ENCODE results near the gene PCDHA8. TPM values are rescaled to one million over a fixed set of nuclear protein-coding genes. Genes with fewer than 3 reads are reported as not detected.
A peak's percentile ranks its signal among the peaks of the same experiment; 100 is the strongest.
"Not testable (repeated sequence)": the region's sequence is repeated elsewhere in the genome, so short reads cannot be mapped to it uniquely, and the experiment has no call there.

The PCDHA8 gene, protein sequence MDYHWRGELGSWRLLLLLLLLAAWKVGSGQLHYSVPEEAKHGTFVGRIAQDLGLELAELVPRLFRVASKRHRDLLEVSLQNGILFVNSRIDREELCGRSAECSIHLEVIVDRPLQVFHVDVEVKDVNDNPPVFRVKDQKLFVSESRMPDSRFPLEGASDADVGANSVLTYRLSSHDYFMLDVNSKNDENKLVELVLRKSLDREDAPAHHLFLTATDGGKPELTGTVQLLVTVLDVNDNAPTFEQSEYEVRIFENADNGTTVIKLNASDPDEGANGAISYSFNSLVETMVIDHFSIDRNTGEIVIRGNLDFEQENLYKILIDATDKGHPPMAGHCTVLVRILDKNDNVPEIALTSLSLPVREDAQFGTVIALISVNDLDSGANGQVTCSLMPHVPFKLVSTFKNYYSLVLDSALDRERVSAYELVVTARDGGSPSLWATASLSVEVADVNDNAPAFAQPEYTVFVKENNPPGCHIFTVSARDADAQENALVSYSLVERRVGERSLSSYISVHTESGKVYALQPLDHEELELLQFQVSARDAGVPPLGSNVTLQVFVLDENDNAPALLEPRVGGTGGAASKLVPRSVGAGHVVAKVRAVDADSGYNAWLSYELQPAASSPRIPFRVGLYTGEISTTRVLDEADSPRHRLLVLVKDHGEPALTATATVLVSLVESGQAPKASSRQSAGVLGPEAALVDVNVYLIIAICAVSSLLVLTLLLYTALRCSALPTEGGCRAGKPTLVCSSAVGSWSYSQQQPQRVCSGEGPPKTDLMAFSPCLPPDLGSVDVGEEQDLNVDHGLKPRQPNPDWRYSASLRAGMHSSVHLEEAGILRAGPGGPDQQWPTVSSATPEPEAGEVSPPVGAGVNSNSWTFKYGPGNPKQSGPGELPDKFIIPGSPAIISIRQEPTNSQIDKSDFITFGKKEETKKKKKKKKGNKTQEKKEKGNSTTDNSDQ
- 0.38 TPM for total RNA-seq
- long read RNA-seq: 0 reads

DNA sequence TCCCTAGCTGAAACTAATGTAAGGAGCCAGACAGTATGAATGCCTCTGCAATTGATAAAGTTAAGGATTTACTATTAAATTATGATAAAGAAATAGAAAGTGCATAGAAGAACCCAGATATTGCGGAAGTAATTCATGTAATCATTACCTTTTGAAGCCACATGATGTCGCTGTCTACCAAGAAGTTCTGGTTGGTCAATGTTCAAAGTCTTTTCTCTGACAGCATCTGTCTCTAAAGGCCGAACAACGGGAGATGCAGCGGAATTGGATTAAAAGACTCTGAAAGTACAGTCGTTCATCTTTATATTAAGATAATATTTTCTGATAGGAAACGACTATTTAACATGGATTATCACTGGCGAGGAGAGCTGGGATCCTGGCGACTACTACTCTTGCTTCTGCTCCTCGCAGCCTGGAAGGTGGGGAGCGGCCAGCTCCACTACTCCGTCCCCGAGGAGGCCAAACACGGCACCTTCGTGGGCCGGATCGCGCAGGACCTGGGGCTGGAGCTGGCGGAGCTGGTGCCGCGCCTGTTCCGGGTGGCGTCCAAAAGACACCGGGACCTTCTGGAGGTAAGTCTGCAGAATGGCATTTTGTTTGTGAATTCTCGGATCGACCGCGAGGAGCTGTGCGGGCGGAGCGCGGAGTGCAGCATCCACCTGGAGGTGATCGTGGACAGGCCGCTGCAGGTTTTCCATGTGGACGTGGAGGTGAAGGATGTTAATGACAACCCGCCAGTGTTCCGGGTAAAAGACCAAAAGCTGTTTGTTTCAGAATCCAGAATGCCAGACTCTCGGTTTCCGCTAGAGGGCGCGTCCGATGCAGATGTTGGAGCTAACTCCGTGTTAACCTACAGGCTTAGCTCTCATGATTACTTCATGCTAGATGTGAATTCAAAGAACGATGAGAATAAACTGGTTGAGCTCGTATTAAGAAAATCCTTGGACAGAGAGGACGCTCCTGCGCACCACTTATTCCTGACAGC is at the start of gene PCDHA8:
TSS of gene PCDHA8 (plus strand) at position 210 of the 985 bp plus-strand sequence. CDS start at position 345, 135 bp downstream.
- peaks cover 23% of the 10 kb centered on the region for H3K27me3 ChIP-seq (ENCODE audit: low read depth)
- H3K27ac ChIP-seq: no peak within 1 kb of the TSS
- no peak within 1 kb of the TSS for H3K4me3 ChIP-seq
- TF ChIP-seq, protein P1, sequence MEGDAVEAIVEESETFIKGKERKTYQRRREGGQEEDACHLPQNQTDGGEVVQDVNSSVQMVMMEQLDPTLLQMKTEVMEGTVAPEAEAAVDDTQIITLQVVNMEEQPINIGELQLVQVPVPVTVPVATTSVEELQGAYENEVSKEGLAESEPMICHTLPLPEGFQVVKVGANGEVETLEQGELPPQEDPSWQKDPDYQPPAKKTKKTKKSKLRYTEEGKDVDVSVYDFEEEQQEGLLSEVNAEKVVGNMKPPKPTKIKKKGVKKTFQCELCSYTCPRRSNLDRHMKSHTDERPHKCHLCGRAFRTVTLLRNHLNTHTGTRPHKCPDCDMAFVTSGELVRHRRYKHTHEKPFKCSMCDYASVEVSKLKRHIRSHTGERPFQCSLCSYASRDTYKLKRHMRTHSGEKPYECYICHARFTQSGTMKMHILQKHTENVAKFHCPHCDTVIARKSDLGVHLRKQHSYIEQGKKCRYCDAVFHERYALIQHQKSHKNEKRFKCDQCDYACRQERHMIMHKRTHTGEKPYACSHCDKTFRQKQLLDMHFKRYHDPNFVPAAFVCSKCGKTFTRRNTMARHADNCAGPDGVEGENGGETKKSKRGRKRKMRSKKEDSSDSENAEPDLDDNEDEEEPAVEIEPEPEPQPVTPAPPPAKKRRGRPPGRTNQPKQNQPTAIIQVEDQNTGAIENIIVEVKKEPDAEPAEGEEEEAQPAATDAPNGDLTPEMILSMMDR (IDR thresholded peaks at IDR 0.05): peak; percentile 10
- no peaks in the 10 kb centered on the region for H3K36me3 ChIP-seq
- ATAC-seq (no peak), DNase-seq (no peak)
- intact Hi-C loops (cut with DNase I): no loop called here
- H3K4me1 ChIP-seq: no peaks in the 10 kb centered on the region
- peaks cover 13% of the 10 kb centered on the region for H3K9me3 ChIP-seq

DNA sequence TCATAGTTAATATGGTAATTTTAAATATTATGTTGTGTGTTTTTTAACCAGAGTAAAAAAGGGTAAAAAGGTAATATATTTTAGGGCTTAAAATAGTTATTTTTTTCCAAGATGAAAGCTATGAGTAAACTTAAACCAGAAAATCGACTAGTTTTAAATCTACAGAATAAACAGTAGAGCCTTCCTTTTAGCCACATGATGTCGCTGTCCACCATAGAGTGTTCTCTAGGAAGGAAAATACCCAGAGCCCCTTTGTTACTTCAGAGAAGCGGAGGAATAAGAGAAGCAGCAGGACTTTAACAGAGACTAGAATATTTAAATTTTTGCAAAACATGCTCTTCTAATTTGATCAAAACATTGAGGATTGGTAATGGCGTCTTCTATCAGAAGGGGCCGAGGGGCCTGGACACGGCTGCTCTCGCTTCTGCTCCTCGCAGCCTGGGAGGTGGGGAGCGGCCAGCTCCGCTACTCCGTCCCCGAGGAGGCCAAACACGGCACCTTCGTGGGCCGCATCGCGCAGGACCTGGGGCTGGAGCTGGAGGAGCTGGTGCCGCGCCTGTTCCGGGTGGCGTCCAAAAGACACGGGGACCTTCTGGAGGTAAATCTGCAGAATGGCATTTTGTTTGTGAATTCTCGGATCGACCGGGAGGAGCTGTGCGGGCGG is 46.3 kb upstream of the PCDHA8 start, which contains the start of gene PCDHA2:
TSS of gene PCDHA2 (plus strand) at position 258 of the 664 bp plus-strand sequence.
- H3K4me3 ChIP-seq: peak within 1 kb of the TSS; percentile 17
- DNase-seq: no peak
- TF ChIP-seq, protein P1 (IDR thresholded peaks at IDR 0.05): no peak

DNA sequence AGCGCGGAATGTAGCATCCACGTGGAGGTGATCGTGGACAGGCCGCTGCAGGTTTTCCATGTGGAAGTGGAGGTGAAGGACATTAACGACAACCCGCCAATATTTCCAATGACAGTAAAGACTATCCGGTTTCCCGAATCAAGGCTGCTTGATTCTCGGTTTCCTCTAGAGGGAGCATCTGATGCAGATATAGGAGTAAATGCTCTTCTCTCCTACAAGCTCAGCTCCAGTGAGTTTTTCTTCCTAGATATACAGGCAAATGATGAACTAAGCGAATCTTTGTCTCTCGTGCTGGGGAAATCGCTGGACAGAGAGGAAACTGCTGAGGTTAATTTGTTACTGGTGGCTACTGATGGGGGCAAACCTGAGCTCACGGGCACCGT is 45.7 kb upstream of the PCDHA8 start:
- H3K4me3 ChIP-seq: peak overlapping the region; percentile 17
- TF ChIP-seq, protein P1 (IDR thresholded peaks at IDR 0.05): no peak
- no peaks in the 10 kb centered on the region for H3K27me3 ChIP-seq (ENCODE audit: low read depth)
- intact Hi-C loops (cut with DNase I): no loop called here
- H3K36me3 ChIP-seq: no peaks in the 10 kb centered on the region
- peaks cover 30% of the 10 kb centered on the region for H3K9me3 ChIP-seq
- ATAC-seq (no peak), DNase-seq (no peak)
- H3K4me1 ChIP-seq: no peaks in the 10 kb centered on the region
- no peak overlapping the region for H3K27ac ChIP-seq

More for the DNA sequence above, 46.3 kb upstream of the PCDHA8 start, which contains the start of gene PCDHA2:
- Histone ChIP-seq H3K4me1 (no peaks in the 10 kb centered on the region), H3K27me3 (ENCODE audit: low read depth) (no peaks in the 10 kb centered on the region), H3K9me3 (peaks cover 30% of the 10 kb centered on the region), H3K36me3 (no peaks in the 10 kb centered on the region), H3K27ac (no peak within 1 kb of the TSS)
- intact Hi-C loops (cut with DNase I): no loop called here
- ATAC-seq: no peak

DNA sequence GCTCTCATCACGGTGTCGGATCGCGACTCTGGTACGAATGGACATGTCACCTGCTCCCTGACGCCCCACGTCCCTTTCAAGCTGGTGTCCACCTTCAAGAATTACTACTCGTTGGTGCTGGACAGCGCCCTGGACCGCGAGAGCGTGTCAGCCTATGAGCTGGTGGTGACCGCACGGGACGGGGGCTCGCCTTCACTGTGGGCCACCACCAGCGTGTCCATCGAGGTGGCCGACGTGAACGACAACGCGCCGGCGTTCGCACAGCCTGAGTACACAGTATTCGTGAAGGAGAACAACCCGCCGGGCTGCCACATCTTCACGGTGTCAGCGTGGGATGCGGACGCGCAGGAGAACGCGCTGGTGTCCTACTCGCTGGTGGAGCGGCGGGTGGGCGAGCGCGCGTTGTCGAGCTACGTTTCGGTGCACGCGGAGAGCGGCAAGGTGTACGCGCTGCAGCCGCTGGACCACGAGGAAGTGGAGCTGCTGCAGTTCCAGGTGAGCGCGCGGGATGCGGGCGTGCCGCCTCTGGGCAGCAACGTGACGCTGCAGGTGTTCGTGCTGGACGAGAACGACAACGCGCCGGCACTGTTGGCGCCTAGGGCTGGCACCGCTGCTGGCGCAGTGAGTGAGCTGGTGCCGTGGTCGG is 44.8 kb upstream of the PCDHA8 start:
- peaks cover 25% of the 10 kb centered on the region for H3K9me3 ChIP-seq
- H3K27me3 ChIP-seq (ENCODE audit: low read depth); ATAC-seq; DNase-seq; H3K4me1 ChIP-seq; H3K4me3 ChIP-seq; intact Hi-C loops (cut with DNase I); H3K36me3 ChIP-seq; H3K27ac ChIP-seq: not testable (repeated sequence)

DNA sequence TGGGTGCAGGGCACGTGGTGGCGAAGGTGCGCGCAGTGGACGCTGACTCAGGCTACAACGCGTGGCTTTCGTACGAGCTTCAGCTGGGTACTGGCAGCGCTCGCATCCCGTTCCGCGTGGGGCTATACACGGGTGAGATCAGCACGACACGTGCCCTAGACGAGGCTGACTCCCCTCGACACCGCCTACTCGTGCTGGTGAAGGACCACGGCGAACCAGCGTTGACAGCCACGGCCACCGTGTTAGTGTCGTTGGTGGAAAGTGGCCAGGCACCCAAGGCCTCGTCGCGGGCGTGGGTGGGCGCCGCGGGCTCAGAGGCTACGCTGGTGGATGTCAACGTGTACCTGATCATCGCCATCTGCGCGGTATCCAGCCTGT is 44.3 kb upstream of the PCDHA8 start:
- Histone ChIP-seq H3K27me3 (ENCODE audit: low read depth) (no peaks in the 10 kb centered on the region), H3K4me1 (no peaks in the 10 kb centered on the region), H3K36me3 (no peaks in the 10 kb centered on the region), H3K27ac (no peak overlapping the region), H3K4me3 (no peak overlapping the region), H3K9me3 (peaks cover 28% of the 10 kb centered on the region)
- TF ChIP-seq, protein P1 (IDR thresholded peaks at IDR 0.05): no peak
- intact Hi-C loops (cut with DNase I): no loop called here
- no peak for ATAC-seq
- no peak for DNase-seq
